GM18858 (cell line): ENCODE results near the gene AMBP.

ENCODE experiments used
- ATAC-seq: cut with Tn5 transposase; IDR thresholded peaks from one replicate; pipeline ENCODE4 v1.9.1; 2021; ENCODE audit not compliant: unreplicated experiment

AMBP gene

GRCh38 chr9:114033397-114034103 lies 44.5 kb downstream of the AMBP start:
- ATAC-seq: no peak

DNA sequence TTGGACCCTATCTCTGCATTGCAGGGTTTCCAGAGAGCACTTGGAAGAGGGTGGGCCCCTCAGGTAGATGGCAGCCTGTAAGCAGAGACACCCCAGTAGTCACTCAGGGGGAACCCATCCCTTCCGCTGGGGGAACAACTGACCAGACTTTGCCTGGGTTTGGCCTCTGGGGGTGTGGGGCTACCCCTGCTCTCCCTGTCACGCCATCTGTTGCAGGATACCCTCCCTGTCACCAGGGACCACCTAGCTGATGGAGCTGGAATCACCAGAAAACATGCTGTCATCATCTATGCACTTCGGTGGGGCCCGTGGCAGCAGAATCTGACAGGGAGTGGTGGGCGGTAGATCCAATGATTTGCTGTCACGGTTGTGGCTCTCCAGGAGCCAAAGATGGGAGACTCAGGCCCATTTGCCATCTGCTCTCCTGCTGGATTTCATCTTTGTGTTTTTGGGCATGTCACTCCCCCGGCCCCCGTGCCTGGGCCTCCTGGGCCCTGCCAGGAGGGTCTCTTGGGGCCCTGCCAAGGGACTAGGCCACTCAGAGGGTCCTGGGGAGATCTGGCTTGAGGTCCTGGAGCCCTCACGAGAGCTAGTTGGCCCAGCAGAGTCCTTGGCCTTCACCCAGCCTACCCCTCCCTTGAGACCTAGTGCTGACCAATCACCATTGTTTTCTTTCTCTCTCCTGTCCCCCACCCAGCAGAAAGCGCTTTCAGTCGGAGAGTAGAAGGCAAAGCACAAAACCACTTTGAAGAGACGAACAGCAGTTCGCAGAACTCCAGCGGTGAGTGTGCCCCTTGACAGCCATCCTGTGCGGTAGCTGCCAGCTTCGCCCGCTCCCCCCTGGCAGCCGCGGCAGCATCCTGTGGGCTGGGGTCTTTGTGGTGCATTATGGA lies 45.9 kb downstream of the AMBP start:
- ATAC-seq: no peak

GRCh38 chr9:114031037-114031630 lies 47.0 kb downstream of the AMBP start:
- ATAC-seq: no peak

- no peak for ATAC-seq
Measured at GRCh38 chr9:114030364-114030763, 47.7 kb downstream of the AMBP start.

DNA sequence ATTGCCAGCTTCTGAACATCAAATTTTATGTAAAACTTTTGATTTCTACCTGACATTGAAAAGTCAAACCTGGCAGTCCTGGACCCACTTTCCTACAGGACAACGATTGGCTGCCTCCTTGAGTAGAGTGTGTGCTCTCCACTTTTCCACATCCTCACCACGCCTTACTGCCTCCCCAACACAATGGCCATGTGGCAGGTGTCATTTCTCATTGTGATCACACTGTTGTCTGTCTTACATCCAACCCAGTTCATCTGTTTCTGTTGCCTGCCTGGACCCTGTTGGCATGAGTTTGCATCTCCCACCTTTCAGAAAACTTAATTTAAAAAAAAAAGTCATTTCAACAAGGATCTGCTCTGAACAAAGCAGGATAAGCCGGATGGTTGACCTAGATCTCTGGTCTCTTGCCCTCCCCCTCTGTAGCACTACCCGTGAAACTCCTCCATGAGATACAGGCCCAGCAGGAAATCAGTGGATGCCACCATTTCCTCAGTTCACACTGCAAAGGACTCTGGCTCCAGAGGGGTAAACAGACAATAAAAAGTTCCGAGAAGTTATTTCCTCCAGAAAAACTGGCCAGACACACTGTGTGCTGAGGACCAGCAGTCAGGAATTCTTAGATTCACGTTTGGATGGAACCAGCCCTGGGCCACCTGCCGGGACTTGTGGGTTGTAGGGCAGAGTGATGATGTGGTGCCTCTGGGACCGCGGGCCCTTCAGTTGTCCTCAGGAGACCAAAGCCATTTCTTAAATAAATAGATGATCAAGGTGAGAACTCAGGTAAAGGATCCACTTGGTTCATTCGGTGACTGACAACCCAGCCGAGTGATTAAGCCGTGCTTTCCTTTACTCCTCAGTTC lies 48.6 kb downstream of the AMBP start:
- ATAC-seq: no peak

DNA sequence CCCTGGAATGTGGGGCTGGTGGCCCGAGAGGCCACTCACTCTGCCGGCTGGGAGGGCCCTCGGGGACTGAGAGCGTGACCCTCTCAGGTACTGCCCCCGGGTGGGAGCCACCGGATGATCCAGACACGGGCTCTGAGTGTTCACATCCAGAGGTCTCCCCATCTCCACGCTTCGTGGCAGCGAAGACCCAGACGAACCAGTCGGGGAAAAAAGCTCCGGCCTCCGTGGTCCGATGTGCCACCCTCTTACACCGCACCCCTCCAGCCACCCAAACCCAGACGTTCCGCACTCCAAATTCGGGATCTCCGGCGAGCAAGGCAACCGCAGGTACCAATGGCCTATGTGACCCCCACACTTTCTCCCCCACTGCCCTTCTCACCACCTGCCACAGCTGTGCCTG lies 49.5 kb downstream of the AMBP start:
- no peak for ATAC-seq

DNA sequence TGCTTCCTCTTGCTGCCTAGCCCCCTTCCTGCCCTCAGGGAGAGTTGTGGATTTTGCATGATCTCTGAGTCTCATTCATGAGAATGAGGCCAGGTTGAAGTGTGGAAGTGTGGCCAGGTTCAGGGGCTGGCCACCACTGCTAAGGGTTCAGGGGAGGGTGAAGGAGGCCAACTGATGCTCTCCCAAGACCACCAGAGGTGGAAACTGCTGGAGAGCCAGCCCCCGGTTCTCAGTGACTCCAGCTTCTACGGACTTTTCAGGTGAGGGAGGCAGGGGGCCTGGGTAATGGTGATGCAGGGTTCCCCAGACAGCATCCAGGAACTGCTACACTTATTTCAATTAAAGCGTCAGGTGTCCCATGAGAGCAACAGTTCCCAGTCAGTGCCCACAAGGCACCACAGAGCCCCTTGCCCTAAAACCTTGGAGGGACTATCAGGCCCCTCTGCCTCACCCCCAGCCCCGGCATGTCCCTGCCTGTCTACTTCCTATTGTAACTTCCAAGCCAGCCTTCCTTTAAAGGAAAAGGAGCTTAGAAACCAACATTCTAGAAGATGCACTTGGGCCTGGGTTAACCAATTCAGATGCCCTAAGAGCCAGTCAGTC lies 50.1 kb downstream of the AMBP start:
- ATAC-seq: no peak

- ATAC-seq: no peak
Measured at GRCh38 chr9:114027159-114027862, 50.8 kb downstream of the AMBP start.

- no peak for ATAC-seq
Measured at GRCh38 chr9:114026335-114026734, 51.8 kb downstream of the AMBP start.

- no peak for ATAC-seq
Measured at GRCh38 chr9:114025760-114026159, 52.3 kb downstream of the AMBP start.

- ATAC-seq: no peak
Measured at GRCh38 chr9:114025196-114025753, 52.8 kb downstream of the AMBP start.

DNA sequence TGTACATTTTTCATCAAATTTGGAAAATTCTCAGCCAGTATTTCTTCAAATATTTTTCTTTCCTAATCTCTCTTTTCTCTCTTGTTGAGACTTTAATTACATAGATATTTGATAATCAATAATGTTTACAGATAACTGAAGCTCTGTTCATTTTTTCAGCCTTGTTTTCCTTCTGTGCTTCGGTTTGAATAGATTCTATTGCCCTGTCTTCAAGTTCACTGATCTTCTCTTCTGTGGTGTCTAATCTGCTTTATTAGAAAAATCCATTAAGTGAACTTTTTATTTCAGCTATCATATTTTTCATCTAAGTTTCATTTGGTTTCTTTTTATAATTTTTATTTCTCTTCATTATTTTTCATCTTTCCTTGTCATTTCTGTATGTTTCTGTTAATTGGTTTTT lies 54.1 kb downstream of the AMBP start:
- ATAC-seq: no peak

DNA sequence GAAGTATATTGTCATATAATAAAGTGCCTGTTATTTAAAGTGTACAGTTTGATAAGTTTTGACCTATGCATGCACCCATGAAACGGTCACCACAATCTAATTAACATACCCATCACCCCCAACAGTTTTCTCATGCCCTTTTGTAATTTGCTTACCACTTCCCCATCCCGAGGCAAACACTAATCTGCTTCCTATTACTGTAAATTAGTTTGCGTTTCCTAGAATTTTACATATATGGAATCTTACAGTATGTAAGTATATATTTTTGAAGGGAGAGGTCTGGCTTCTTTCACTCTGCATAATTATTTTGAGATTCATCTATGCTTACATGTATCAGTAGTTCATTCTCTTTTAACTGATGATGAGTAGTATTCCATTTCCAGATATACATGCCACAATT lies 56.5 kb downstream of the AMBP start:
- no peak for ATAC-seq

GRCh38 chr9:114017741-114018715 lies 60.1 kb downstream of the AMBP start:
- no peak for ATAC-seq

- no peak for ATAC-seq
Measured at GRCh38 chr9:114016629-114017423, 61.3 kb downstream of the AMBP start.

GRCh38 chr9:114016101-114016500 lies 62.0 kb downstream of the AMBP start:
- no peak for ATAC-seq

GRCh38 chr9:114015607-114016006 lies 62.5 kb downstream of the AMBP start:
- ATAC-seq: no peak

- ATAC-seq: no peak
Measured at GRCh38 chr9:114014044-114014443, 64.1 kb downstream of the AMBP start.
